Psoas muscle (tissue), 8 donors: ENCODE measurements around the gene STAT6. TPM values are rescaled to one million over a fixed set of nuclear protein-coding genes. Genes with fewer than 3 reads are reported as not detected.

ENCODE experiments used
- ATAC-seq, 4 donors: fragments of 200-7000 bp; cut with Tn5 transposase; one replicate each; pipeline ENCODE4 v1.9.1; 2020; ENCODE audit warnings: moderate library complexity in 3 of 4, mild to moderate bottlenecking in 2 of 4
- DNase-seq, 2 donors: peaks; one replicate each; pipeline ENCODE4 v3.0.0-alpha.2; 2020
- H3K27ac ChIP-seq: fragments of 200-600 bp; one replicate; pipeline ENCODE4 v1.8.0; 2022
- H3K27me3 ChIP-seq, 3 donors: fragments of 200-600 bp in 1 of 3; one replicate each; pipeline versions ENCODE4 v1.6.1 to v1.8.0; 2013 to 2022; ENCODE audit warnings: low read length in 2 of 3, mild to moderate bottlenecking in 2 of 3, moderate library complexity in 1 of 3; ENCODE audit not compliant: insufficient read depth in 3 of 3
- H3K36me3 ChIP-seq, 2 donors: fragments of 200-600 bp in 1 of 2; one replicate each; pipeline versions ENCODE4 v1.6.1 to v1.8.0; 2013 to 2022; ENCODE audit warnings: low read depth in 1 of 2, mild to moderate bottlenecking in 1 of 2, moderate library complexity in 1 of 2; ENCODE audit not compliant: insufficient read depth in 1 of 2
- H3K4me1 ChIP-seq: fragments of 200-600 bp; one replicate; pipeline ENCODE4 v1.8.0; 2022
- H3K4me3 ChIP-seq: fragments of 200-600 bp; one replicate; pipeline ENCODE4 v1.8.0; 2022; ENCODE audit warnings: mild to moderate bottlenecking
- H3K9me3 ChIP-seq: fragments of 200-600 bp; one replicate; pipeline ENCODE4 v1.8.0; 2022
- WGBS, 3 donors: extraction: QIAGEN DNeasy Blood & Tissue Kit; methylation state at CpG; one replicate each; pipeline versions ENCODE4 v1.1.6 to v1.1.7; 2013; 5-methylcytosine and 5-hydroxymethylcytosine counted together
- intact Hi-C, 2 donors: fragments of 100-400 bp; cut with DNase I; formaldehyde crosslinking; loops; one replicate each; pipeline versions ENCODE4 v1.11.0 to v1.14.2; 2022
- polyA plus RNA-seq, 3 donors: library from polyadenylated mRNA; stranded (reverse); fragments of 200-250 nt; gene quantifications; one replicate each; pipeline ENCODE4 v1.2.3, GENCODE V29; 2013
- total RNA-seq, 4 donors: library from RNA; stranded (reverse); fragmentation: NEBNext Ultra II Directional in 2 of 4; extraction: Animal tissue kit (Norgen Biotek cat#: 25700) in 2 of 4; gene quantifications; one replicate each; pipeline versions ENCODE4 v1.2.1 to v1.2.4, GENCODE V29; 2021 to 2023
- TF ChIP-seq, protein P1 (sequence below): fragments of 200-600 bp; IDR thresholded peaks from one replicate; pipeline ENCODE4 v1.8.0; 2022; ENCODE audit warnings: antibody characterized with exemption
- donor health status: healthy with polysubstance abuse.
- donor health status: DM: no; HTN: no; CAD: no; lungs with moderate emphysema.
- donor health status: Bipolar disorder and iron deficiency.
- donor health status: healthy.
- donor health status: DM: yes; HTN: yes; CAD: no.
- donor health status: DM: no; HTN: no; CAD: no.
- donor health status: DM: no; HTN: no; CAD: no.
- donor health status: DM: yes; HTN: yes; CAD: no.

STAT6 gene
- total and polyA plus RNA-seq, 7 donors = 10.4 to 27.7 (median 14.1) TPM

DNA sequence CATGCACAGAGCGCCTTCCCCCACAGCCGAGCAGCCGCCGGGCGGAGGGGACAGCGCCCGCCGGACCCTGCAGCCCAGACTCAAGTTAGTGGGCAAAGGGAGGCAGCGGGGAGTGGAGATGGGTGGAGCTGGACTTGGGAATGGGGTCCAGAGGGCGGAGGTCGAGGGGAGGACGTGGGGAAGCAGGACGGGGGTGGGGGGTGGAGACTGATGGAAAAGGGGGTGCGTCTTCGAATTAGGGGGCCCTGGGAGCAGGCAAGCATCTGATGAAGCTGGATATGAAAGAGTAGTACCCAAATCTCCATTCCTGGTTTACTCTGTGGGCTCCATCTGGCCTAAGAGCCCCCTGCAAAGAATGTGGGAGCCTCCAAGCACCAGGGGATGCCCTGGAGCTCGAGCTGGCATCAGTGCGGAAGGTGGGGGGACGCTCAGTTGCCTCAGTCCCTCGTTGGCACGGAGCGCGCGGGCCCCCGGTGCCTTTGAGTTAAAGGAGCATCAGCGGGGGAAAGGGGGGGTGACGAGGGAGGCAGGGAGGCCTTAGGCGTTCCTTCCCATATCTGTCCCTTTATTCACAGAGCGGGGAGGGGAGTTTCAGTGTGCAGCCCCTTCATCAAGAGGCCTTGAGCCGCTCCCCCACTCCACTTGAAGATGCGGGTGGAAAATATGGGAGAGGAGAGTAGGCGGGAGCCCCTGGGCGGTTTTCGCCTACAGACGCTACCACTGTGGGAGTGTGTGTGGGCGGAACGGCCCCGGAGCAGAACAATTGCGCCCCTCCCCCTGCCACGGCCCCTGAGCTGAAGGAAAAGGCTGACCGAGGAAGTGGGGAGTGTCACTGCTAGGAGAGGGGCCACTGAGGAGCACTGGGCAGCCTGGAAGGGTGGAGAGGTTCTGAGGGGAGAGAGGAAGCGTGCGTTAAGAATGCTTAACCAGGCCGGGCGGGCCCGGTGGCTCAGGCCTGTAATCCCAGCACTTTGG, 21.6 kb downstream of the STAT6 start:
- peaks cover 24% of the 10 kb centered on the region for H3K4me1 ChIP-seq
- H3K27ac ChIP-seq = peak overlapping the region; percentile 92
- peaks cover 7 to 27% of the 10 kb centered on the region in 2 donors for H3K36me3 ChIP-seq
- ATAC-seq = no peak
- TF ChIP-seq, protein P1, sequence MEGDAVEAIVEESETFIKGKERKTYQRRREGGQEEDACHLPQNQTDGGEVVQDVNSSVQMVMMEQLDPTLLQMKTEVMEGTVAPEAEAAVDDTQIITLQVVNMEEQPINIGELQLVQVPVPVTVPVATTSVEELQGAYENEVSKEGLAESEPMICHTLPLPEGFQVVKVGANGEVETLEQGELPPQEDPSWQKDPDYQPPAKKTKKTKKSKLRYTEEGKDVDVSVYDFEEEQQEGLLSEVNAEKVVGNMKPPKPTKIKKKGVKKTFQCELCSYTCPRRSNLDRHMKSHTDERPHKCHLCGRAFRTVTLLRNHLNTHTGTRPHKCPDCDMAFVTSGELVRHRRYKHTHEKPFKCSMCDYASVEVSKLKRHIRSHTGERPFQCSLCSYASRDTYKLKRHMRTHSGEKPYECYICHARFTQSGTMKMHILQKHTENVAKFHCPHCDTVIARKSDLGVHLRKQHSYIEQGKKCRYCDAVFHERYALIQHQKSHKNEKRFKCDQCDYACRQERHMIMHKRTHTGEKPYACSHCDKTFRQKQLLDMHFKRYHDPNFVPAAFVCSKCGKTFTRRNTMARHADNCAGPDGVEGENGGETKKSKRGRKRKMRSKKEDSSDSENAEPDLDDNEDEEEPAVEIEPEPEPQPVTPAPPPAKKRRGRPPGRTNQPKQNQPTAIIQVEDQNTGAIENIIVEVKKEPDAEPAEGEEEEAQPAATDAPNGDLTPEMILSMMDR = no peak
- peak; percentile 77 to 80 for DNase-seq
- intact Hi-C loops = no loop called here
- no peaks in the 10 kb centered on the region for H3K9me3 ChIP-seq
- peak overlapping the region; percentile 84 for H3K4me3 ChIP-seq
- WGBS, 3 donors = 12 to 22% (median 14%) methylated on average over 39 to 45 of the region's 45 CpGs
- H3K27me3 ChIP-seq = no peaks in the 10 kb centered on the region

GRCh38 chr12:57088354-57089270, 22.6 kb downstream of the STAT6 start, which contains the start of gene NAB2:
NAB2 (plus strand) TSS chr12:57089114; CDS start chr12:57089272, 158 bp downstream.
- WGBS, 3 donors = 1% methylated on average over 60 to 91 of the region's 91 CpGs

DNA sequence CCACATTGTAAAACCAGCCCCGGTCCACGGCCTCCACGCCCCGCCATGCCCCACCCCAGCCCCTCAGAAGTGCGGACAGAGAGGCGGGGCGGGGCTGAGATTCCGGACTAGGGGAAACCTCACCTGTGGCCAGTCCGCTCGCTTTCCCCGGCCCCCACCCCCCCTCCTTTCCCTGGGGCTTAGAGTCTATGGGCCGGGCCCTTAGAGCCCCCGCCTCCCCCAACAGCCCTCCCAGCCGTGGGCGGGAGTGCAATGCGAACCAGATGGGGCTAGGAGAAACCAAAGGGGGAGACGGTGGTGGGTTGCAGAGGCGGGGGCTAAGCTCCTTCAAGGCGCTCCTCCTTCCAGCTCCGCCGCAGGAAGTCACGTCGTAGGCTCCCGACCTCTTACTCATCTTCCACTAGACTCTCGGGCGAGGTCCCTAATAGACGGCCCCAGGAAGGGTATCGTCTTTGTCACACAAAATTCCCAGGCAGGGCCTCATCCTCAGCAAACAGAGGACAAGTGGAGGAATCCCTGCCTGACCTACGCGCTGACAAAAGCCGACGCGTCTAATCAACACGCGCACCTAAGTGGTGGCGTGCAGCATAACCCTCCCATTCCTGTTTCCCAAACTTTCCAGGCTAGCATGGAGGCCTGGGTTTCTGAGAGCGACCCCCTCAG, 23.3 kb downstream of the STAT6 start:
- Histone ChIP-seq H3K36me3 (peaks cover 7 to 15% of the 10 kb centered on the region in 2 donors), H3K27ac (peak overlapping the region; percentile 92), H3K27me3 (no peaks in the 10 kb centered on the region), H3K4me3 (peak overlapping the region; percentile 84), H3K9me3 (no peaks in the 10 kb centered on the region), H3K4me1 (peaks cover 20% of the 10 kb centered on the region)
- TF ChIP-seq, protein P1 = no peak
- 2 to 7% (median 3%) methylated on average over 27 to 37 of the region's 37 CpGs for WGBS, 3 donors
- intact Hi-C loops = no loop called here
- ATAC-seq = peak; percentile 40 to 53 (median 46)
- peak; percentile 89 to 92 for DNase-seq

More at GRCh38 chr12:57088354-57089270, 22.6 kb downstream of the STAT6 start, which contains the start of gene NAB2:
- H3K27ac ChIP-seq = peak within 1 kb of the TSS; percentile 92
- H3K36me3 ChIP-seq = peaks cover 7 to 22% of the 10 kb centered on the region in 2 donors
- peak within 1 kb of the TSS; percentile 84 for H3K4me3 ChIP-seq
- ATAC-seq = peak; percentile 82 to 87 (median 84)
- intact Hi-C loops = no loop called here
- TF ChIP-seq, protein P1 = no peak
- no peaks in the 10 kb centered on the region for H3K9me3 ChIP-seq
- H3K4me1 ChIP-seq = peaks cover 22% of the 10 kb centered on the region
- DNase-seq = peak; percentile 97 to 98
- H3K27me3 ChIP-seq = no peaks in the 10 kb centered on the region

GRCh38 chr12:57087010-57087690, 24.0 kb downstream of the STAT6 start:
- Histone ChIP-seq H3K27me3 (no peaks in the 10 kb centered on the region), H3K4me3 (peak overlapping the region; percentile 84), H3K27ac (peak overlapping the region; percentile 92), H3K4me1 (peaks cover 20% of the 10 kb centered on the region), H3K9me3 (no peaks in the 10 kb centered on the region), H3K36me3 (peaks cover under 1 to 9% of the 10 kb centered on the region in 2 donors)
- TF ChIP-seq, protein P1 = no peak
- 1 to 4% (median 2%) methylated on average over 28 to 52 of the region's 52 CpGs for WGBS, 3 donors
- intact Hi-C loops = no loop called here
- DNase-seq (peak; percentile 95), ATAC-seq (peak; percentile 48 to 64 (median 56))
